GM23248 (cell line): Measurements from ENCODE around the gene CWF19L1. TPM values are rescaled to one million over a fixed set of nuclear protein-coding genes. Genes with fewer than 3 reads are reported as not detected.

Source experiments
- DNase-seq: peaks from one replicate; pipeline ENCODE4 v3.0.0-alpha.2; 2015
- H2AFZ ChIP-seq: fragments of 200-600 bp; sonication (generic); 2 replicates; pipeline ENCODE4 v1.6.1; 2016; ENCODE audit warnings: antibody characterized with exemption
- H3F3A ChIP-seq: fragments of 200-600 bp; sonication (generic); 2 replicates; pipeline ENCODE4 v1.6.1; 2016; ENCODE audit warnings: mild to moderate bottlenecking, antibody characterized with exemption, mixed run types; ENCODE audit not compliant: insufficient read depth
- H3K27ac ChIP-seq: fragments of 200-600 bp; sonication (generic); 2 replicates; pipeline ENCODE4 v1.5.1; 2016; ENCODE audit warnings: mild to moderate bottlenecking
- H3K27me3 ChIP-seq: fragments of 200-600 bp; sonication (generic); replicated peaks from 2 replicates; pipeline ENCODE4 v1.6.1; 2016; ENCODE audit warnings: mild to moderate bottlenecking; ENCODE audit not compliant: insufficient read depth
- H3K36me3 ChIP-seq: fragments of 200-600 bp; sonication (generic); 2 replicates; pipeline ENCODE4 v1.6.1; 2016; ENCODE audit warnings: low read depth, mild to moderate bottlenecking
- H3K4me1 ChIP-seq: fragments of 200-600 bp; sonication (generic); 2 replicates; pipeline ENCODE4 v1.6.1; 2016; ENCODE audit warnings: mild to moderate bottlenecking; ENCODE audit not compliant: insufficient read depth
- H3K4me2 ChIP-seq: fragments of 200-600 bp; sonication (generic); one replicate; pipeline ENCODE4 v1.6.1; 2016; ENCODE audit warnings: mild to moderate bottlenecking; ENCODE audit not compliant: unreplicated experiment
- H3K4me3 ChIP-seq: fragments of 200-600 bp; sonication (generic); 2 replicates; pipeline ENCODE4 v1.5.1; 2016; ENCODE audit warnings: mild to moderate bottlenecking
- H3K79me2 ChIP-seq: fragments of 200-600 bp; sonication (generic); 2 replicates; pipeline ENCODE4 v1.6.1; 2016; ENCODE audit warnings: mild to moderate bottlenecking; ENCODE audit not compliant: insufficient read depth
- H3K9ac ChIP-seq: fragments of 200-600 bp; sonication (generic); 2 replicates; pipeline ENCODE4 v1.6.1; 2016; ENCODE audit warnings: mild to moderate bottlenecking
- H3K9me2 ChIP-seq: fragments of 200-600 bp; sonication (generic); 2 replicates; pipeline ENCODE4 v1.6.1; 2016; ENCODE audit warnings: mixed run types, mild to moderate bottlenecking, moderate library complexity; ENCODE audit not compliant: insufficient read depth
- H3K9me3 ChIP-seq: fragments of 200-600 bp; sonication (generic); one replicate; pipeline ENCODE4 v1.6.1; 2017; ENCODE audit warnings: low read depth
- H4K20me1 ChIP-seq: fragments of 200-600 bp; sonication (generic); 2 replicates; pipeline ENCODE4 v1.6.0; 2016; ENCODE audit not compliant: insufficient read depth
- EZH2 ChIP-seq: fragments of 200-600 bp; sonication (generic); IDR thresholded peaks from 2 replicates; pipeline ENCODE4 v1.6.1; 2018; ENCODE audit warnings: antibody characterized with exemption, mild to moderate bottlenecking; ENCODE audit not compliant: insufficient read depth, poor library complexity, severe bottlenecking
- EZH2phosphoT487 ChIP-seq: fragments of 200-600 bp; sonication (generic); IDR thresholded peaks from 2 replicates; pipeline ENCODE4 v1.6.1; 2018; ENCODE audit warnings: antibody characterized with exemption, moderate library complexity, mild to moderate bottlenecking, low read depth; ENCODE audit not compliant: insufficient read depth
- WGBS, 2 experiments: methylation state at CpG; one replicate each; pipeline ENCODE4 v1.1.6; 2015 to 2017; ENCODE audit warnings: low lambda C conversion rate in 2 of 2, low coverage in 1 of 2; ENCODE audit errors: missing lambda C conversion rate in 2 of 2; 5-methylcytosine and 5-hydroxymethylcytosine counted together
- in situ Hi-C: fragments of 300-500 bp; cut with MboI; formaldehyde crosslinking; loops from 2 replicates; pipeline ENCODE4 v1.15.0; 2020
- polyA plus RNA-seq: library from polyadenylated mRNA; unstranded; fragments of >200 nt; fragmentation: Nextera tagmentation; extraction: Ambion mirVana; gene quantifications from 2 replicates; pipeline ENCODE4 v1.2.1, GENCODE V29; 2016
- total RNA-seq: library from RNA; depleted of rRNA; stranded (reverse); fragments of >200 nt; shearing (Covaris generic); gene quantifications from 2 replicates; pipeline ENCODE4 v1.2.3, GENCODE V29; 2014

Gene CWF19L1
- total and polyA plus RNA-seq, 2 experiments from 2014 or later: 17.4 to 25.9 TPM

- peak overlapping the region; percentile 93 for H3K4me3 ChIP-seq
- WGBS, 2 experiments: 90 to 91% methylated on average over 15 of the region's 15 CpGs
- DNase-seq: peak; percentile 21
Measured at GRCh38 chr10:100265821-100266485, 1.5 kb downstream of the CWF19L1 start.

DNA sequence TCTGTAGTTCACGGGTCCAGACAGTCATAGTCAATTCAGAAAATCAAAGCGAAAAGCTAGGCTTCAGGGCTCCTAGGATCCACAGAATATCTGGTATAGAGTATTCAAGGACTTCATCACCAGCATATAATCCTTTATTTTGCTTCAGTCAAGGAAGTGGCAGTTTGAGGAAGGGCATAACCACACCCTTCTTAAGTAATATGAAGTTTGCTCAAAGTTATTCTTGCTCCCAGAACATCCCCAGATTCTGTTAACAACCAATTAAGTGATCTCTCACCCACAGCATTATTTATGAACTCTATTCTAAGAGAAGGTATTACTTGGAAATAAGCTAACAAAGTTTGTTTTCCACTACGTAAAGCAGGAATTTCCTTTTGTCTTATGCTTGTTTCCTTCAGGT lies 13.2 kb downstream of the CWF19L1 start:
- in situ Hi-C loops: no loop called here
- H3K36me3 ChIP-seq: peaks cover 28% of the 10 kb centered on the region

More at GRCh38 chr10:100265821-100266485, 1.5 kb downstream of the CWF19L1 start:
- Histone ChIP-seq H3K79me2 (peaks cover 62% of the 10 kb centered on the region), H2AFZ (no peak overlapping the region), H3K9me2 (no peaks in the 10 kb centered on the region), H3F3A (peaks cover 7% of the 10 kb centered on the region), H3K4me2 (peak overlapping the region; percentile 87), H4K20me1 (no peaks in the 10 kb centered on the region), H3K9me3 (no peaks in the 10 kb centered on the region), H3K36me3 (no peaks in the 10 kb centered on the region; the same call in 1 of the 2 replicates), H3K4me1 (0 out of 2 replicates have a peak, but pooled peaks cover 6% of the 10 kb centered on the region), H3K27ac (no peak overlapping the region), H3K27me3 (no peaks in the 10 kb centered on the region), H3K9ac (peak overlapping the region; percentile 96; the same call in 1 of the 2 replicates)
- TF ChIP-seq EZH2: no peak
- no peak for TF ChIP-seq EZH2phosphoT487
- in situ Hi-C loops: no loop called here

DNA sequence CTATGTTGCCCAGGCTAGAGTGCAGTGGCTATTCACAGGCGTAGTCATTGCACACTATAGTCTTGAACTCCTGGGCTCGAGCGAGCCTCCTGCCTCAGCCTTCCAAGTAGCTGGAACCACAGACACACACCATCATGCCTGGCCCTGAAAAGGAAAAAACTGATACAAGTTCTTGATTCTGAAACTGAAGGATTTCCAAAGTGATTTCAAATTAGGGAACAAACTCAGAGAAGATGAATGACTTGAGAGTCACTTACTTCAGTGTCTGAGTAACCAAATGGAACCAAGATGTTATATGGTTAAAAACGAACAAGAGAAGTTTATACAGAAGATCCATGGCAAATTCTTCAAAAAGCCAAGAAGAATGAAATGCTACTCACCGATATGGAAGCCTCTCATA lies 14.4 kb downstream of the CWF19L1 start:
- in situ Hi-C loops: no loop called here
- no peak for DNase-seq
- Histone ChIP-seq H3K4me2 (no peak overlapping the region), H3K4me1 (no peaks in the 10 kb centered on the region), H3K36me3 (peaks cover 28% of the 10 kb centered on the region), H3K9me3 (no peaks in the 10 kb centered on the region), H3K9me2 (no peaks in the 10 kb centered on the region), H3K27ac (no peak overlapping the region), H3K4me3 (no peak overlapping the region), H3K79me2 (no peaks in the 10 kb centered on the region), H2AFZ (no peak overlapping the region), H3K9ac (no peak overlapping the region), H4K20me1 (no peaks in the 10 kb centered on the region), H3F3A (no peaks in the 10 kb centered on the region), H3K27me3 (no peaks in the 10 kb centered on the region)
- 98% methylated on average over 5 of the region's 5 CpGs for WGBS, 2 experiments
- no peak for TF ChIP-seq EZH2phosphoT487

More for the DNA sequence above, 13.2 kb downstream of the CWF19L1 start:
- H3K79me2 ChIP-seq: 0 out of 2 replicates have a peak, but pooled peaks cover 3% of the 10 kb centered on the region
- no peak for DNase-seq
- H3K27me3 ChIP-seq: no peaks in the 10 kb centered on the region
- no peak overlapping the region for H3K27ac ChIP-seq
- no peak overlapping the region for H2AFZ ChIP-seq
- no peaks in the 10 kb centered on the region for H3K9me3 ChIP-seq
- no peak overlapping the region for H3K4me2 ChIP-seq
- no peak overlapping the region for H3K9ac ChIP-seq
- H4K20me1 ChIP-seq: no peaks in the 10 kb centered on the region
- no peaks in the 10 kb centered on the region for H3F3A ChIP-seq
- H3K4me3 ChIP-seq: no peak overlapping the region
- TF ChIP-seq EZH2 (no peak), EZH2phosphoT487 (no peak)
- no peaks in the 10 kb centered on the region for H3K9me2 ChIP-seq
- no peaks in the 10 kb centered on the region for H3K4me1 ChIP-seq
- 98 to 99% methylated on average over 3 of the region's 3 CpGs for WGBS, 2 experiments

DNA sequence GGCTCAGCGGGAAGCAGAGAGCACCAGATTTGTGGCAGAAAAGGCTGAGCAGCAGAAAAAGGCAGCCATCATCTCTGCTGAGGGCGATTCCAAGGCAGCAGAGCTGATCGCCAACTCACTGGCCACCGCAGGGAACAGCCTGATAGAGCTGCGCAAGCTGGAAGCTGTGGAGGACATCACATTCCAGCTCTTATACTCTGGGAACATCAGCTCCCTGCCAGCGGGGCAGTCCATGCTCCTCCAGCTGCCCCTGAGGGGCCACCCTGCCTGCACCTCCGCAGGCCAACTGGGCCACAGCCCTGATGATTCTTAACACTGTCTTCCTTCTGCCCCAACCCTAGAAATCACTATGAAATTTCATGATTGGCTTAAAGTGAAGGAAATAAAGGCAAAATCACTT lies 18.6 kb downstream of the CWF19L1 start:
- TF ChIP-seq EZH2phosphoT487 (no peak), EZH2 (no peak)
- WGBS, 2 experiments: 99 to 100% methylated on average over 7 of the region's 7 CpGs
- in situ Hi-C loops: no loop called here

More for the DNA sequence above, 18.6 kb downstream of the CWF19L1 start:
- no peaks in the 10 kb centered on the region for H3K9me2 ChIP-seq
- no peak for DNase-seq
- no peaks in the 10 kb centered on the region for H3F3A ChIP-seq
- H3K9me3 ChIP-seq: no peaks in the 10 kb centered on the region
- H3K4me1 ChIP-seq: no peaks in the 10 kb centered on the region
- no peak overlapping the region for H3K4me2 ChIP-seq
- peaks cover 28% of the 10 kb centered on the region for H3K36me3 ChIP-seq
- no peaks in the 10 kb centered on the region for H3K27me3 ChIP-seq
- no peak overlapping the region for H3K4me3 ChIP-seq
- H3K79me2 ChIP-seq: no peaks in the 10 kb centered on the region
- no peak overlapping the region for H3K27ac ChIP-seq
- H4K20me1 ChIP-seq: no peaks in the 10 kb centered on the region
- H3K9ac ChIP-seq: no peak overlapping the region
- no peak overlapping the region for H2AFZ ChIP-seq
